AG09309 (cell line): Measurements from ENCODE around the gene LRFN2.

Source experiments
- DNase-seq: peaks from one replicate; pipeline ENCODE4 v3.0.0-alpha.2; 2010; ENCODE audit warnings: low read depth
- H3K4me3 ChIP-seq: 2 replicates; pipeline ENCODE4 v1.5.1; 2011; ENCODE audit warnings: mild to moderate bottlenecking, low read depth, low read length, moderate library complexity; ENCODE audit not compliant: control insufficient read depth
- CTCF ChIP-seq: IDR thresholded peaks from 2 replicates; pipeline ENCODE4 v1.5.1; 2011; ENCODE audit warnings: mild to moderate bottlenecking, low read depth, low read length, inconsistent platforms; ENCODE audit not compliant: insufficient read depth, control insufficient read depth; ENCODE audit errors: missing control alignments

The LRFN2 gene

DNA sequence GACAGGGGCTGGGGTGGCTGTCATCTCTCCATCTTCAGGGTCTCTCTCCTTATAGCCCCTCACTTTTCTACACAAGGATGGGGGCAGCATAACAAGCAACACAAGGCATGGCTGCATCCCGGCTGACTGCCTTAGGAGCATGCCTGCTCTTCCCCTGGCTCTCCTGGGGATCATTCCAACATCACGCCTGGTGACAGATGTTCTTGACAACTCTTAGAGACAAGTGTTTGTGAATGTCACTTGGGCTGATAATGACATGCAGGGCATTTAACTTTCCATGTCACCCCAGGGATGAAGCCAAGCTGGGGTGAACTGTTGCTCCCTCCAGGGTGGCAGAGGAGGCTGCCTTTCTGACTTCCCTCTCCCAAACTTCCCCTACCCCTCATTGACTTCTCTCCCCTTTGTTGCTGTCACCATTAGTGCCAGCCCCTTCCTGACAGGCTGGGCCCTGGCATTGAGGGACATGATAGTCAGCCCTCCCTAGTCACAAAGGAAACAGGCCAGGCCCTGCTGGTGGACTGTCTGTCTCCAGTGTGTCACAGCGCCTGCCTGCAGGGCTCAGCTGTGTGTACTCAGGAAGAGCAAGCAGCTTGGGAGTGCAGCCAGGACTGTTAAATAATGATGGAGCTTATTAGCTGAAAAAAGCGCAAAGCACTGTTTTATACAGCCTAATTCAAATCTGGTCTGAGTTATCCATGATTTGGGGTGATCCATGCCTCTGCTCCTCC is 161.8 kb downstream of the LRFN2 start:
- no peak overlapping the region for H3K4me3 ChIP-seq
- DNase-seq, result no peak
- TF ChIP-seq CTCF, result no peak

DNA sequence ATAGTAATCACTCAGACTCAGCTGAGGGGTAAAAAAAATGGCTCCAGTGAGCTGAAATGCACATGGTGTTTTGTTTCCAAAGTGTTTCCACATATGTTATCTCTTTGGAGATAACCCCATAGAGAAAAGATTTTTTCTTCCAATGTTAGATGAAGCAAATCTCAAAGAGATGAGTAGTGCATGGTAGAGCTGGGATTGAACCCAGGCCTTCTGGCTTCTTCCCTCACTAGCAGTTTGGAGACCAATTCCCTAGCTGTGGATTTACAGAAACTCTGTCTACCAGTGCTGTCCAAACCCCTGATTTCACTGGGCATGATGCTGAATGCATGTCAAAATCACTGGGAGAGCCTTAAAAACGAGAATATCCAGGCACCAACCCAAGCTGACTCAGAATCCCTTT is 165.1 kb downstream of the LRFN2 start:
- H3K4me3 ChIP-seq, result no peak overlapping the region
- no peak for TF ChIP-seq CTCF
- no peak for DNase-seq

- DNase-seq, result no peak
- no peak for TF ChIP-seq CTCF
- H3K4me3 ChIP-seq, result no peak overlapping the region
These were observed 167.0 kb downstream of the LRFN2 start for GRCh38 chr6:40419946-40420728.

DNA sequence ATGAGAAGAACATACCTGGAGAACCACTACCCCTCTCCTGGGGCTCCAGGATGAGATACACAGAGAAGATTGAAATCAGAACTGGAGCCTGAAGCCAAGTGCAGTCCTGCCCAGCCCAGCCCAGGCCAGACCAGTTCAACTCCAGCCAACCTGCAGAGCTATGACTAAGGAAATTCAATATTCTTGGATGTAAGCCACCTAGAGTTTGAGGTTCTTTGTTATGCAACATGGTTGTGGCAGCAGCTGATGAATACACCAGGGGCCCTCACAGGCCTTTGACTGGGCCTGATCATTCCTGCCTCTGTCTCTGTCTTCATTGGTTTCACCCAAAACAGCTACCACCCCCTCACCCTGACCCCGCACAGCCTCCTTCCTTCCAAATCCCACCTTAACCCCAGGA is 167.8 kb downstream of the LRFN2 start:
- TF ChIP-seq CTCF, result no peak
- no peak for DNase-seq
- no peak overlapping the region for H3K4me3 ChIP-seq

GRCh38 chr6:40417031-40417430 is 170.1 kb downstream of the LRFN2 start:
- H3K4me3 ChIP-seq, result no peak overlapping the region
- TF ChIP-seq CTCF, result no peak
- no peak for DNase-seq

GRCh38 chr6:40414617-40415016 is 172.5 kb downstream of the LRFN2 start:
- no peak for TF ChIP-seq CTCF
- H3K4me3 ChIP-seq, result no peak overlapping the region
- no peak for DNase-seq
